AG09309 (cell line): ENCODE results near the gene SRPK2.
"Not testable (repeated sequence)": the region's sequence is repeated elsewhere in the genome, so short reads cannot be mapped to it uniquely, and the experiment has no call there.

Experiments
- DNase-seq: peaks from one replicate; pipeline ENCODE4 v3.0.0-alpha.2; 2010; ENCODE audit warnings: low read depth
- H3K4me3 ChIP-seq: 2 replicates; pipeline ENCODE4 v1.5.1; 2011; ENCODE audit warnings: mild to moderate bottlenecking, low read depth, low read length, moderate library complexity; ENCODE audit not compliant: control insufficient read depth
- CTCF ChIP-seq: IDR thresholded peaks from 2 replicates; pipeline ENCODE4 v1.5.1; 2011; ENCODE audit warnings: mild to moderate bottlenecking, low read depth, low read length, inconsistent platforms; ENCODE audit not compliant: insufficient read depth, control insufficient read depth; ENCODE audit errors: missing control alignments

Gene SRPK2

GRCh38 chr7:105234886-105235285 is 153.8 kb downstream of the SRPK2 start:
- no peak for TF ChIP-seq CTCF
- DNase-seq = no peak

GRCh38 chr7:105232829-105233291 is 155.9 kb downstream of the SRPK2 start:
- not testable (repeated sequence) for DNase-seq, H3K4me3 ChIP-seq

More at GRCh38 chr7:105234886-105235285, 153.8 kb downstream of the SRPK2 start:
- H3K4me3 ChIP-seq = no peak overlapping the region

GRCh38 chr7:105230486-105230885 is 158.2 kb downstream of the SRPK2 start:
- no peak for TF ChIP-seq CTCF
- DNase-seq = no peak
- no peak overlapping the region for H3K4me3 ChIP-seq

GRCh38 chr7:105229641-105230040 is 159.1 kb downstream of the SRPK2 start:
- H3K4me3 ChIP-seq = no peak overlapping the region
- no peak for DNase-seq
- no peak for TF ChIP-seq CTCF

- no peak overlapping the region for H3K4me3 ChIP-seq
- DNase-seq = no peak
- no peak for TF ChIP-seq CTCF
Observed at GRCh38 chr7:105228555-105228954, 160.2 kb downstream of the SRPK2 start.

GRCh38 chr7:105227391-105227790 is 161.3 kb downstream of the SRPK2 start:
- H3K4me3 ChIP-seq = no peak overlapping the region
- no peak for TF ChIP-seq CTCF
- no peak for DNase-seq

GRCh38 chr7:105224884-105225651 is 163.7 kb downstream of the SRPK2 start:
- no peak for TF ChIP-seq CTCF
- H3K4me3 ChIP-seq = no peak overlapping the region
- peak; percentile 66 for DNase-seq
